Naive B cell (primary cell): ENCODE measurements around the gene TMPRSS7. TPM values are rescaled to one million over a fixed set of nuclear protein-coding genes. Genes with fewer than 3 reads are reported as not detected.

ENCODE experiments used
- ATAC-seq, 2 donors: fragments of 150-1000 bp; cut with Tn5 transposase; 2 replicates each; pipeline ENCODE4 v1.10.0; 2021; ENCODE audit warnings: low read depth in 2 of 2, mild to moderate bottlenecking in 2 of 2, moderate library complexity in 2 of 2
- DNase-seq: peaks from one replicate; pipeline ENCODE4 v3.0.0; 2022
- H3K27ac Mint-ChIP-seq, 6 donors: one replicate each; pipeline ENCODE4 v1.8.0; 2020 to 2022; ENCODE audit warnings: mild to moderate bottlenecking in 6 of 6, mixed read lengths in 6 of 6, moderate library complexity in 5 of 6, inconsistent platforms in 2 of 6
- H3K27me3 Mint-ChIP-seq, 3 donors: one replicate each; pipeline ENCODE4 v1.8.0; 2021 to 2022; ENCODE audit warnings: mixed read lengths in 3 of 3, mild to moderate bottlenecking in 1 of 3
- H3K36me3 Mint-ChIP-seq, 2 donors: one replicate each; pipeline ENCODE4 v1.8.0; 2020 to 2022; ENCODE audit warnings: mixed read lengths in 2 of 2, inconsistent platforms in 1 of 2, mild to moderate bottlenecking in 1 of 2
- H3K4me1 Mint-ChIP-seq, 3 donors: one replicate each; pipeline ENCODE4 v1.8.0; 2020 to 2022; ENCODE audit warnings: mixed read lengths in 3 of 3, inconsistent platforms in 1 of 3, mild to moderate bottlenecking in 1 of 3, moderate library complexity in 1 of 3
- H3K4me3 Mint-ChIP-seq, 8 donors: one replicate each; pipeline ENCODE4 v1.8.0; 2020 to 2022; ENCODE audit warnings: mild to moderate bottlenecking in 8 of 8, mixed read lengths in 8 of 8, moderate library complexity in 8 of 8, inconsistent platforms in 2 of 8
- H3K9me3 Mint-ChIP-seq, 7 donors: one replicate each; pipeline ENCODE4 v1.8.0; 2020 to 2022; ENCODE audit warnings: mixed read lengths in 7 of 7, mild to moderate bottlenecking in 5 of 7, inconsistent platforms in 2 of 7, moderate library complexity in 1 of 7
- polyA plus RNA-seq, 6 donors: library from polyadenylated mRNA; unstranded; fragments of 300-500 nt; fragmentation: Illumina TruSeq; gene quantifications; one replicate each; pipeline ENCODE4 v1.2.3, GENCODE V29; 2021; ENCODE audit warnings: low read depth in 6 of 6

The TMPRSS7 gene
- polyA plus RNA-seq, 6 donors from 2014 or later = not detected

- H3K9me3 Mint-ChIP-seq = no peaks in the 10 kb centered on the region
- peaks cover 18 to 37% of the 10 kb centered on the region in 2 donors for H3K36me3 Mint-ChIP-seq
- H3K27ac Mint-ChIP-seq = peak overlapping the region; percentile 39 to 98 (median 78)
- H3K4me3 Mint-ChIP-seq = peak overlapping the region; percentile 13 to 88 (median 46)
- H3K4me1 Mint-ChIP-seq = peaks cover 81 to 94% (median 90%) of the 10 kb centered on the region in 3 donors
- ATAC-seq (no peak), DNase-seq (no peak)
- H3K27me3 Mint-ChIP-seq = no peaks in the 10 kb centered on the region
These were observed 87.3 kb downstream of the TMPRSS7 start for GRCh38 chr3:112121577-112122547.

DNA sequence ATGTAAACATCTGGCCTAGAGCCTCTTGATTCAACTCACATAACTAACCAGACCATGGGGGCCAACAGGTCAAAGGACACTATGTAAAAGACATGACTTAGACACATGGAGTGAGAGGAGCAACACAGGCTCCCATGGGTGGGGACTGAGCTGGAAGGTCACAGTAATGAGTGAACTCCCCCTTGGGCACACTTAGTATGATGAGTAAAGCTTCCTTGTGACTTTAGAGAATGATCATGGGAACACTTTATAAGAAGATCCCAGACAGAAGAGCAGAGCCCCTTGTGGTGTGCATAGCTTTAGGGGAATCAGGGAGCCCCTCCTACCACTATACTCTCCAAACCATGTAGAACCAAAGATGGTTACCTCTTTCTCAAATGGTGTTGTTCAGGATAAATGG lies 88.3 kb downstream of the TMPRSS7 start:
- Mint-ChIP-seq H3K27me3 (no peaks in the 10 kb centered on the region), H3K4me3 (peak overlapping the region in 4 of 8 donors; percentile 27 to 37 (median 28)), H3K36me3 (peaks cover 18 to 37% of the 10 kb centered on the region in 2 donors), H3K4me1 (peaks cover 82 to 94% (median 89%) of the 10 kb centered on the region in 3 donors), H3K9me3 (no peaks in the 10 kb centered on the region), H3K27ac (peak overlapping the region in 5 of 6 donors; percentile 41 to 98 (median 62))
- no peak for ATAC-seq
- no peak for DNase-seq

- no peak for DNase-seq
- Mint-ChIP-seq H3K36me3 (peaks cover 18 to 37% of the 10 kb centered on the region in 2 donors), H3K27ac (peak overlapping the region in 4 of 6 donors; percentile 41 to 98 (median 60)), H3K9me3 (no peaks in the 10 kb centered on the region), H3K27me3 (no peaks in the 10 kb centered on the region), H3K4me3 (peak overlapping the region in 4 of 8 donors; percentile 5 to 27 (median 24)), H3K4me1 (peaks cover 81 to 94% (median 87%) of the 10 kb centered on the region in 3 donors)
- no peak for ATAC-seq
These were observed 89.0 kb downstream of the TMPRSS7 start for GRCh38 chr3:112123548-112123947.

GRCh38 chr3:112124907-112125607 lies 90.5 kb downstream of the TMPRSS7 start:
- ATAC-seq = no peak
- H3K4me3 Mint-ChIP-seq = peak overlapping the region in 5 of 8 donors; percentile 8 to 76 (median 54)
- no peak for DNase-seq
- H3K4me1 Mint-ChIP-seq = peaks cover 80 to 94% (median 87%) of the 10 kb centered on the region in 3 donors
- H3K36me3 Mint-ChIP-seq = peaks cover 18 to 37% of the 10 kb centered on the region in 2 donors
- no peaks in the 10 kb centered on the region for H3K9me3 Mint-ChIP-seq
- H3K27me3 Mint-ChIP-seq = no peaks in the 10 kb centered on the region
- H3K27ac Mint-ChIP-seq = peak overlapping the region; percentile 74 to 96 (median 88)

GRCh38 chr3:112126511-112126911 lies 92.0 kb downstream of the TMPRSS7 start:
- DNase-seq = no peak
- Mint-ChIP-seq H3K9me3 (no peaks in the 10 kb centered on the region), H3K27me3 (no peaks in the 10 kb centered on the region), H3K36me3 (peaks cover 18 to 39% of the 10 kb centered on the region in 2 donors), H3K4me1 (peaks cover 83 to 94% (median 88%) of the 10 kb centered on the region in 3 donors), H3K4me3 (peak overlapping the region; percentile 10 to 77 (median 52)), H3K27ac (peak overlapping the region; percentile 91 to 99 (median 96))
- ATAC-seq = no peak

- Mint-ChIP-seq H3K36me3 (peaks cover 14 to 35% of the 10 kb centered on the region in 2 donors), H3K27me3 (no peaks in the 10 kb centered on the region), H3K9me3 (no peaks in the 10 kb centered on the region), H3K4me1 (peaks cover 76 to 93% (median 84%) of the 10 kb centered on the region in 3 donors), H3K27ac (peak overlapping the region; percentile 91 to 99 (median 96)), H3K4me3 (peak overlapping the region; percentile 10 to 72 (median 56))
- DNase-seq = peak; percentile 50
- peak; percentile 21 to 25 for ATAC-seq
These were observed 93.3 kb downstream of the TMPRSS7 start for GRCh38 chr3:112127522-112128494.

- no peaks in the 10 kb centered on the region for H3K9me3 Mint-ChIP-seq
- peaks cover 79 to 93% (median 85%) of the 10 kb centered on the region in 3 donors for H3K4me1 Mint-ChIP-seq
- ATAC-seq = peak; percentile 76 to 77
- DNase-seq = peak; percentile 85
- H3K27ac Mint-ChIP-seq = peak overlapping the region; percentile 91 to 99 (median 96)
- no peaks in the 10 kb centered on the region for H3K27me3 Mint-ChIP-seq
- peak overlapping the region; percentile 10 to 80 (median 48) for H3K4me3 Mint-ChIP-seq
- H3K36me3 Mint-ChIP-seq = peaks cover 11 to 24% of the 10 kb centered on the region in 2 donors
These were observed 94.5 kb downstream of the TMPRSS7 start for GRCh38 chr3:112128843-112129727.

- H3K27me3 Mint-ChIP-seq = no peaks in the 10 kb centered on the region
- no peak for DNase-seq
- no peaks in the 10 kb centered on the region for H3K9me3 Mint-ChIP-seq
- peak overlapping the region; percentile 91 to 99 (median 96) for H3K27ac Mint-ChIP-seq
- ATAC-seq = no peak
- H3K4me1 Mint-ChIP-seq = peaks cover 79 to 97% (median 90%) of the 10 kb centered on the region in 3 donors
- peaks cover 7 to 19% of the 10 kb centered on the region in 2 donors for H3K36me3 Mint-ChIP-seq
- H3K4me3 Mint-ChIP-seq = peak overlapping the region; percentile 6 to 65 (median 38)
These were observed 95.5 kb downstream of the TMPRSS7 start for GRCh38 chr3:112129925-112130637.

- peak overlapping the region; percentile 91 to 99 (median 96) for H3K27ac Mint-ChIP-seq
- H3K36me3 Mint-ChIP-seq = peaks cover 1 to 13% of the 10 kb centered on the region in 2 donors
- peak overlapping the region in 5 of 8 donors; percentile 4 to 65 (median 48) for H3K4me3 Mint-ChIP-seq
- H3K4me1 Mint-ChIP-seq = peaks cover 76 to 97% (median 90%) of the 10 kb centered on the region in 3 donors
- ATAC-seq (no peak), DNase-seq (no peak)
- no peaks in the 10 kb centered on the region for H3K9me3 Mint-ChIP-seq
- H3K27me3 Mint-ChIP-seq = no peaks in the 10 kb centered on the region
These were observed 96.1 kb downstream of the TMPRSS7 start for GRCh38 chr3:112130638-112130993.
